IMR-90 (cell line): ENCODE measurements around the gene KLHL29. TPM values are rescaled to one million over a fixed set of nuclear protein-coding genes. Genes with fewer than 3 reads are reported as not detected.

Source experiments
- ATAC-seq: fragments of 200-7000 bp; cut with Tn5 transposase; 2 replicates; pipeline ENCODE4 v1.9.1; 2020; ENCODE audit warnings: low read depth, mild to moderate bottlenecking, moderate library complexity
- BruUV-seq: library from RNA; stranded (reverse); fragments of 400-500 nt; replicated peaks from 2 replicates; lab custom pipeline; 2021; lab: Mats Ljungman, UMichigan
- CTCF ChIA-PET: fragments of 300-600 bp; formaldehyde crosslinking; extraction: SDS; loops from one replicate; lab custom pipeline; 2021; ENCODE audit warnings: antibody characterized with exemption; lab: Yijun Ruan, JAX
- POLR2A ChIA-PET: fragments of 300-600 bp; sonication (Branson Sonifier 250); formaldehyde crosslinking; loops from one replicate; lab custom pipeline; 2022; ENCODE audit warnings: antibody characterized with exemption; ENCODE audit not compliant: unreplicated experiment; lab: Charles Lee
- DNase-seq: peaks from one replicate; pipeline ENCODE4 v3.0.0; 2013
- H2AFZ ChIP-seq: replicated peaks from 2 replicates; pipeline ENCODE3; 2013; ENCODE audit warnings: low read length, mild to moderate bottlenecking; ENCODE audit not compliant: poor library complexity
- H2AK5ac ChIP-seq: 2 replicates; pipeline ENCODE4 v1.6.1; 2013; ENCODE audit warnings: low read depth, low read length, inconsistent platforms
- H2AK9ac ChIP-seq: replicated peaks from 2 replicates; pipeline ENCODE3; 2013; ENCODE audit warnings: mild to moderate bottlenecking, low read depth, low read length, moderate library complexity; ENCODE audit not compliant: poor library complexity
- H2BK120ac ChIP-seq: 2 replicates; pipeline ENCODE4 v1.6.1; 2013; ENCODE audit warnings: low read depth, low read length, inconsistent platforms
- H2BK15ac ChIP-seq: 3 replicates; pipeline ENCODE4 v1.6.1; 2013; ENCODE audit warnings: low read depth, low read length, inconsistent platforms
- H2BK20ac ChIP-seq: 2 replicates; pipeline ENCODE4 v1.6.1; 2013; ENCODE audit warnings: low read depth, mild to moderate bottlenecking, inconsistent platforms, low read length, moderate library complexity
- H2BK5ac ChIP-seq: 2 replicates; pipeline ENCODE4 v1.6.1; 2013; ENCODE audit warnings: mild to moderate bottlenecking, low read depth, low read length, inconsistent platforms; ENCODE audit not compliant: poor library complexity, severe bottlenecking
- H3K14ac ChIP-seq: replicated peaks from 2 replicates; pipeline ENCODE4 v1.6.1; 2013; ENCODE audit warnings: low read depth, low read length, inconsistent platforms
- H3K18ac ChIP-seq: 2 replicates; pipeline ENCODE4 v1.6.1; 2013; ENCODE audit warnings: low read depth, low read length, control low read depth
- H3K23ac ChIP-seq: 2 replicates; pipeline ENCODE4 v1.6.1; 2013; ENCODE audit warnings: low read depth, low read length, inconsistent platforms
- H3K27ac ChIP-seq: 2 replicates; pipeline ENCODE4 v1.5.1; 2013; ENCODE audit warnings: mild to moderate bottlenecking, control low read depth, low read length; ENCODE audit not compliant: insufficient read depth
- H3K27me3 ChIP-seq: 2 replicates; pipeline ENCODE4 v1.6.1; 2013; ENCODE audit warnings: low read length; ENCODE audit not compliant: control insufficient read depth, insufficient read depth
- H3K36me3 ChIP-seq: 2 replicates; pipeline ENCODE4 v1.6.1; 2013; ENCODE audit warnings: low read length, mixed read lengths; ENCODE audit not compliant: control insufficient read depth, insufficient read depth
- H3K4ac ChIP-seq: 2 replicates; pipeline ENCODE4 v1.6.1; 2013; ENCODE audit warnings: low read depth, low read length, inconsistent platforms
- H3K4me1 ChIP-seq: 2 replicates; pipeline ENCODE4 v1.6.1; 2013; ENCODE audit warnings: low read length, mixed read lengths; ENCODE audit not compliant: control insufficient read depth, insufficient read depth
- H3K4me2 ChIP-seq: 2 replicates; pipeline ENCODE4 v1.6.1; 2013; ENCODE audit warnings: low read depth, mild to moderate bottlenecking, control low read depth, low read length, moderate library complexity
- H3K4me3 ChIP-seq: 2 replicates; pipeline ENCODE4 v1.5.1; 2013; ENCODE audit warnings: low read depth, mild to moderate bottlenecking, control low read depth, low read length, moderate library complexity; ENCODE audit not compliant: insufficient read depth
- H3K56ac ChIP-seq: 2 replicates; pipeline ENCODE4 v1.6.1; 2013; ENCODE audit warnings: low read length, inconsistent platforms; ENCODE audit not compliant: insufficient read depth; ENCODE audit errors: extremely low read depth
- H3K79me1 ChIP-seq, 2 experiments: 2 replicates each; pipeline ENCODE4 v1.6.1; 2013; ENCODE audit warnings: low read length in 2 of 2, inconsistent platforms in 1 of 2, low read depth in 1 of 2
- H3K9ac ChIP-seq: 2 replicates; pipeline ENCODE4 v1.6.1; 2013; ENCODE audit warnings: low read depth, low read length, control low read depth
- H3K9me1 ChIP-seq: 2 replicates; pipeline ENCODE4 v1.6.1; 2013; ENCODE audit warnings: low read length, inconsistent platforms; ENCODE audit not compliant: insufficient read depth
- H3K9me3 ChIP-seq: 2 replicates; pipeline ENCODE4 v1.6.1; 2013; ENCODE audit warnings: low read length; ENCODE audit not compliant: control insufficient read depth, insufficient read depth
- H4K20me1 ChIP-seq: 2 replicates; pipeline ENCODE4 v1.6.1; 2013; ENCODE audit warnings: low read length, inconsistent platforms; ENCODE audit not compliant: insufficient read depth
- H4K5ac ChIP-seq: 2 replicates; pipeline ENCODE4 v1.6.1; 2013; ENCODE audit warnings: mild to moderate bottlenecking, low read depth, low read length, control low read depth
- H4K8ac ChIP-seq, 2 experiments: 2 replicates each; pipeline ENCODE4 v1.6.1; 2013; ENCODE audit warnings: low read depth in 2 of 2, low read length in 2 of 2, control low read depth in 1 of 2, inconsistent platforms in 1 of 2
- H4K91ac ChIP-seq: 2 replicates; pipeline ENCODE4 v1.6.1; 2013; ENCODE audit warnings: low read depth, low read length, inconsistent platforms; ENCODE audit not compliant: insufficient read depth
- BHLHE40 ChIP-seq: fragments of 150-350 bp; IDR thresholded peaks from 2 replicates; pipeline ENCODE4 v1.6.1; 2016; ENCODE audit warnings: mild to moderate bottlenecking, low read depth, low read length
- CHD1 ChIP-seq: IDR thresholded peaks from 2 replicates; pipeline ENCODE4 v1.6.1; 2012; ENCODE audit warnings: low read depth, low read length, improper control_type of control experiment
- ELK1 ChIP-seq: fragments of 150-350 bp; IDR thresholded peaks from 2 replicates; pipeline ENCODE4 v1.6.1; 2016; ENCODE audit warnings: low read depth, mild to moderate bottlenecking, low read length, moderate library complexity, borderline replicate concordance
- MAFK ChIP-seq: IDR thresholded peaks from 2 replicates; pipeline ENCODE4 v1.6.1; 2012; ENCODE audit warnings: low read depth, low read length, improper control_type of control experiment
- MXI1 ChIP-seq: IDR thresholded peaks from 2 replicates; pipeline ENCODE4 v1.6.1; 2012; ENCODE audit warnings: low read depth, mild to moderate bottlenecking, low read length, moderate library complexity, borderline replicate concordance
- NFE2L2 ChIP-seq: fragments of 150-350 bp; IDR thresholded peaks from 2 replicates; pipeline ENCODE4 v1.6.1; 2016; ENCODE audit warnings: low read depth, mild to moderate bottlenecking, low read length
- RAD21 ChIP-seq: IDR thresholded peaks from 2 replicates; pipeline ENCODE4 v1.6.1; 2012; ENCODE audit warnings: low read length, improper control_type of control experiment
- USF2 ChIP-seq: fragments of 150-350 bp; IDR thresholded peaks from 2 replicates; pipeline ENCODE4 v1.6.1; 2017; ENCODE audit warnings: mild to moderate bottlenecking, antibody characterized with exemption, low read length, low read depth
- WGBS, 2 experiments: methylation state at CpG; one replicate each; pipeline versions ENCODE4 v1.1.5 to v1.1.7; 2013; ENCODE audit warnings: missing lambda C conversion rate in 2 of 2; ENCODE audit not compliant: insufficient read length in 1 of 2; ENCODE audit errors: extremely low coverage in 2 of 2; 5-methylcytosine and 5-hydroxymethylcytosine counted together
- dilution Hi-C: fragments of 300-500 bp; cut with HindIII; formaldehyde crosslinking; loops from one replicate; pipeline ENCODE4 v1.14.3; 2018; ENCODE audit warnings: low sequenced_read_pairs; ENCODE audit not compliant: unreplicated experiment
- in situ Hi-C: fragments of 300-500 bp; cut with MboI; formaldehyde crosslinking; loops from 3 replicates; pipeline ENCODE4 v1.14.3; 2019; ENCODE audit warnings: low sequenced_read_pairs, inconsistent platforms, mixed read lengths
- intact Hi-C: fragments of 100-400 bp; cut with micrococcal nuclease; formaldehyde crosslinking; loops from 2 replicates; pipeline ENCODE4 v1.10.0; 2022
- polyA plus RNA-seq, 3 experiments: library from polyadenylated mRNA; depleted of rRNA; stranded (reverse); fragments of >200 nt; gene quantifications; 2 replicates each; pipeline ENCODE4 v1.2.3, GENCODE V29; 2012; ENCODE audit warnings: low replicate concordance in 1 of 3
- total RNA-seq: library from RNA; depleted of rRNA; stranded (reverse); fragments of >200 nt; gene quantifications from 2 replicates; pipeline ENCODE4 v1.2.3, GENCODE V29; 2012

KLHL29 gene
- total and polyA plus RNA-seq, 2 of the 4 experiments (the other 2 are of a cell fraction), result 2.0 to 8.0 TPM

- Histone ChIP-seq H3K56ac (no peak overlapping the region), H2AK5ac (no peak overlapping the region), H2BK5ac (no peak overlapping the region), H3K4me3 (no peak overlapping the region), H2AK9ac (no peak overlapping the region), H2BK15ac (no peak overlapping the region), H3K27ac (no peak overlapping the region), H4K8ac (no peak overlapping the region), H3K9me3 (peaks cover 12% of the 10 kb centered on the region), H4K91ac (no peak overlapping the region), H2AFZ (no peak overlapping the region), H3K9ac (no peak overlapping the region), H3K14ac (no peak overlapping the region), H3K4me1 (no peaks in the 10 kb centered on the region), H3K79me1 (no peaks in the 10 kb centered on the region; a peak in 1 of 4 replicates), H3K9me1 (no peaks in the 10 kb centered on the region), H4K20me1 (peaks cover 5% of the 10 kb centered on the region; the same call in 1 of the 2 replicates), H3K4ac (no peak overlapping the region), H4K5ac (no peak overlapping the region), H3K23ac (no peak overlapping the region), H2BK20ac (no peak overlapping the region), H3K36me3 (no peaks in the 10 kb centered on the region), H3K4me2 (no peak overlapping the region), H2BK120ac (no peak overlapping the region), H3K18ac (no peak overlapping the region), H3K27me3 (no peaks in the 10 kb centered on the region)
- ATAC-seq, result no peak
- intact Hi-C loops (no loop called here), in situ Hi-C loops (no loop called here), dilution Hi-C loops (no loop called here)
- TF ChIP-seq MXI1, result no peak
- TF ChIP-seq RAD21, result no peak
- no peak for TF ChIP-seq MAFK
- TF ChIP-seq ELK1, result no peak
- TF ChIP-seq NFE2L2, result no peak
- no peak for TF ChIP-seq CHD1
- TF ChIP-seq BHLHE40, result no peak
- TF ChIP-seq USF2, result no peak
- no TSS peak for BruUV-seq
- no CpG with 5 or more reads among the region's 3 CpGs for WGBS, 2 experiments
- ChIA-PET POLR2A (no interaction called here), CTCF (interaction anchor here (0.6 kb wide), 1 partner anchor 215 kb away, joined by 3 read pairs; no protein-coding TSS in a partner anchor)
- DNase-seq, result no peak
Measured at GRCh38 chr2:23607925-23608324, 222.9 kb downstream of the KLHL29 start.
